Measurements from ENCODE around the gene MAGT1.

MAGT1 gene

GRCh38 chrX:77910108-77910840 is 15.0 kb upstream of the MAGT1 start, which contains the start of gene ATP7A (continued):
- TF ChIP-seq ZBTB10 (tag by site-specific recombination; IDR thresholded peaks at IDR 0.05) (no peak), ZSCAN5A (tag by site-specific recombination; IDR thresholded peaks at IDR 0.05) (no peak), GFI1B (tag by site-specific recombination; IDR thresholded peaks at IDR 0.05) (no peak), CTCF (tag by site-specific recombination; IDR thresholded peaks at IDR 0.05) (peak; percentile 71; the same call in 1 of the 2 replicates), ZNF335 (tag by site-specific recombination; conservative IDR thresholded peaks at IDR 0.05) (peak; percentile 44), ZNF473 (tag by site-specific recombination; IDR thresholded peaks at IDR 0.05) (no peak), ZNF26 (tag by site-specific recombination; IDR thresholded peaks at IDR 0.05) (no peak), YY1 (tag by site-specific recombination; IDR thresholded peaks at IDR 0.05) (no peak), ZNF660 (tag by site-specific recombination; IDR thresholded peaks at IDR 0.05) (no peak; the same call in 1 of the 2 replicates), ZNF2 (tag by site-specific recombination; IDR thresholded peaks at IDR 0.05) (no peak), ZNF138 (tag by site-specific recombination; IDR thresholded peaks at IDR 0.05; ENCODE audit: borderline replicate concordance) (no peak), BCL6B (tag by site-specific recombination; IDR thresholded peaks at IDR 0.05) (no peak), IKZF3 (tag by site-specific recombination; IDR thresholded peaks at IDR 0.05) (0 out of 2 replicates have a peak, but pooled peaks have one; percentile 8), ZBTB44 (tag by site-specific recombination; IDR thresholded peaks at IDR 0.05) (no peak), ZNF521 (tag by site-specific recombination; IDR thresholded peaks at IDR 0.05) (no peak), KLF1 (tag by site-specific recombination; IDR thresholded peaks at IDR 0.05) (no peak), PRDM10 (tag by site-specific recombination; IDR thresholded peaks at IDR 0.05) (no peak)
